Choroid plexus epithelial cell (primary cell): ENCODE results near the gene MTA1.

Experiments used
- DNase-seq: peaks from one replicate; pipeline ENCODE4 v3.0.0-alpha.2; 2010; ENCODE audit warnings: low read depth
- H3K4me3 ChIP-seq: 2 replicates; pipeline ENCODE4 v1.5.1; 2011; ENCODE audit warnings: low read depth, mild to moderate bottlenecking, control low read depth, low read length, moderate library complexity
- TF ChIP-seq, protein P1 (sequence below): conservative IDR thresholded peaks from 2 replicates; pipeline ENCODE4 v1.5.1; 2011; ENCODE audit warnings: low read depth, mild to moderate bottlenecking, control low read depth, inconsistent platforms, low read length, moderate library complexity

MTA1 gene

DNA sequence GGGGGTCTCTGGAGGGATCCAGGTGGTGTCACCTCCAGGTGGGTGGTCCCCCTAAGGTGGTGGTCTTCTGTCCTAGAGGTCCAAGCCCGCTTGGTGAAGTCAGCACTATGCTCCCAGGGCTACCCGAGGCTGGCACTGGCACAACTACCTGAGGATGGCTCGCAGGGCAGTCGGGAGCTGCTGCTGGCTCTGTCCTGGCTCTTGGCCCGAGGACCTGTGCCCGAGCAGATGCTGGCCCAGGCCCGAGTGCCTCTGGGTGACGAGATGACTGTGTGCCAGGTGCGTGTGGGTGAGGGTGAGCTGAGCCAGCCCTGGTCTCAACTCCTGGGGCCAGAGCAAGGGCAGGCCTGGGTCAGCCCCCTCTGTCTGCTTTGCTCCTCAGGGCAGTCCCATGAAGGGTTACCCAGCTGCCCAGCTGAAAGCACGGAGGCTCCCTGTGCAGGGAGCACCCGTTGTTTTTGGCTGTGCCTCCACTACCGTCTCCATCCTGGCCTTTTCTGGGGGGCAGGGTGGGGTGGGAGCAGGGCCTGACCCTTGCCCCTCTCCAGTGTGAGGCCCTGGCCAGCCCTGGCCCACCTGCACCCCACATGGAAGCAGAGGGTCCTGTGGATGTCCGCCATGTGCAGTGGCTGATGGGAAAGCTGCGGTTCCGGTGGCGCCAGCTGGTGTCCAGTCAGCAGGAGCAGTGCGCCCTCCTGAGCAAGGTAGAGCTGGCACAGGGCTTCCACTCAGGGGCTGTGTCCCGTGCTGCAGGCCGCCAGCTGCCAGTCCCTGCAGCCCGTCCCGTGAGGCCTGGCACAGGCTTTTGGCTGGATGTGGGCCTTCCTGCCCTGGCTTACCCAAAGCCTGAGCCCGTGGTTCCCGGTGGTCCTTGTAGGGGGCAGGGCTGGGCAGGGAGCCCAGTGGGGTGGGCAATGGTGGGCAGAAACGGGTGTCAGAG, 72.7 kb downstream of the MTA1 start:
- DNase-seq = no peak
- TF ChIP-seq, protein P1, sequence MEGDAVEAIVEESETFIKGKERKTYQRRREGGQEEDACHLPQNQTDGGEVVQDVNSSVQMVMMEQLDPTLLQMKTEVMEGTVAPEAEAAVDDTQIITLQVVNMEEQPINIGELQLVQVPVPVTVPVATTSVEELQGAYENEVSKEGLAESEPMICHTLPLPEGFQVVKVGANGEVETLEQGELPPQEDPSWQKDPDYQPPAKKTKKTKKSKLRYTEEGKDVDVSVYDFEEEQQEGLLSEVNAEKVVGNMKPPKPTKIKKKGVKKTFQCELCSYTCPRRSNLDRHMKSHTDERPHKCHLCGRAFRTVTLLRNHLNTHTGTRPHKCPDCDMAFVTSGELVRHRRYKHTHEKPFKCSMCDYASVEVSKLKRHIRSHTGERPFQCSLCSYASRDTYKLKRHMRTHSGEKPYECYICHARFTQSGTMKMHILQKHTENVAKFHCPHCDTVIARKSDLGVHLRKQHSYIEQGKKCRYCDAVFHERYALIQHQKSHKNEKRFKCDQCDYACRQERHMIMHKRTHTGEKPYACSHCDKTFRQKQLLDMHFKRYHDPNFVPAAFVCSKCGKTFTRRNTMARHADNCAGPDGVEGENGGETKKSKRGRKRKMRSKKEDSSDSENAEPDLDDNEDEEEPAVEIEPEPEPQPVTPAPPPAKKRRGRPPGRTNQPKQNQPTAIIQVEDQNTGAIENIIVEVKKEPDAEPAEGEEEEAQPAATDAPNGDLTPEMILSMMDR = no peak
- no peak overlapping the region for H3K4me3 ChIP-seq

- H3K4me3 ChIP-seq = no peak overlapping the region
- TF ChIP-seq, protein P1 = no peak
- no peak for DNase-seq
Observed at GRCh38 chr14:105492971-105493871, 73.6 kb downstream of the MTA1 start.

GRCh38 chr14:105493921-105494605, 74.4 kb downstream of the MTA1 start:
- DNase-seq = no peak
- TF ChIP-seq, protein P1 = no peak
- no peak overlapping the region for H3K4me3 ChIP-seq

DNA sequence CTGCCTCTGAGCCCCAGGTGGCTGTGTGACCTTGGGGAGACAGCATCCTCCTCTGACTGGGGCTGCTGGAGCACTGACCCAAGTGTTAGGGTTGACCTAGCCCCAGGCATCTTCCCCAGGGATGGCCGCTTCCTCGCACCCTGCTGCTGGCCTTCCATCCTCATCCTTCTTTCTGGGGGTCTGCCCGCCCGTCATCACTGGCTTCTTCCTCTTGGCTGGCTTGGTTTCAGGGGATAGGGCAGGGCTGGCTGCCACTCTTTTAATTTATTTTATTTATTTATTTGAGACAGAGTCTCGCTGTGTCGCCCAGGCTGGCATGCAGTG, 74.9 kb downstream of the MTA1 start:
- TF ChIP-seq, protein P1 = no peak
- DNase-seq = no peak

DNA sequence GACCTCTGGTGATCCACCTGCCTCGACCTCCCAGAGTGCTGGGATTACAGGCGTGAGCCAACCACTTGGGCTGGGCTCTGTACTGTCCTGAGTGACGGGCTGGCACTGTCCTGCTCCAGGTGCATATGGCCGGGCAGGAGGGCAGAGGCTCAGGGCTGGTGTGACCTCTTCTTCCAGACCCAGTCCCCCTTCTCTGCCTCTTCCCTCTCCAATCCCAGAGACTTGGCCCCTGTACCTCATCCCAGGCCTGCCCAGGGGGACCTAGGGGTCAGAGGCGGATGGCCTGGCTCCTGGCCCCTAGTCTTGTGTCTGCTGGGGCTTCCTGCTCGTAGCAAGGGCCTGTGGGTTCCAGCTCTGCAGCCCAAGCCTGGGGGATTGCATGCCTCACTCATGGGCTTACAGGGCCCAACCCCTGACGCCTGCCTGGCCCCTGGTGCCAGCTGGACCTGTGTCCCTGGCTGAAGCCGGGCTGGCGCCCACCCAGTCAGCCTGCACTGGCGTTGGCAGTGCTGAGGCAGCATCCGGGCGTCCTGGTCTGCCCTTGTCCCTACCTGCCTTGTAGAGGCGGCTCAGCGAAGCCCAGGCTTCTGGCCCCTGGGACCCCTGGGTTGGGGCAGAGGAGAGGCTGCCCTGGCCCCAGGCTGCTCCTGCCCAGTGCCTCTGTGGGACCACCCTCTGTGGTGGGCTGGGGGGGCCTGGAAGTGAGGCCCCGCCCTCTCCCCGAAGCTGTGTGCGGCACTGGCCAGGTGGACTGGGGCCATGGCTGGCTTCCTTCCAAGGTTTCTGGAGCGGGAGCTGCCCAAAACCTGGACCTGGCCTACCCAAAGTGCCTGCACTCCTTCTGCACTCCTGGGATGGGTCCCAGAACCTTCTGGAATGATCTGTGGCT, 75.7 kb downstream of the MTA1 start:
- TF ChIP-seq, protein P1 = no peak
- DNase-seq = no peak
- H3K4me3 ChIP-seq = no peak overlapping the region

More for the DNA sequence above, 74.9 kb downstream of the MTA1 start:
- H3K4me3 ChIP-seq = no peak overlapping the region
